ENCODE results near the gene TBC1D14. TPM values are rescaled to one million over a fixed set of nuclear protein-coding genes. Genes with fewer than 3 reads are reported as not detected.
A peak's percentile ranks its signal among the peaks of the same experiment; 100 is the strongest.

TBC1D14 gene
- total RNA-seq, 4 donors from 2014 or later = 42.6 to 56.9 (median 54.0) TPM

DNA sequence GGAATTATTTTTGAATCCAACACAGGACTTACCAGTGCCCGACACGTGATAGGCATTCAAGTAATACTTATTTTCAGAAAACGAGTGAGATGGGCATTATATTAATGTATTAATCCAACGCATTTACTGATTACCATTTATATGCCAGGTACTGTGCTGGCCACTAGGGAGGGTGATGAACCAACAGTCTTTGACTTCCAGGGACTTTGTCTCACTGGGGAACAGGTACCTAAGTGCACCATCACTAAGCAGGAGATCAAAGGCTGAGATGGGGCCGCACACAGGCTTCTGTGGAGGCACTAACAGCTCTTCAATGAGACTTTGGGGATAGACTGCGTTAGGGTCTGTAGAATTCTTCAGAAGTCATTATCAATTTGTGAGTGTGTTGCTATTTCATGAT is 127.8 kb downstream of the TBC1D14 start:
- in situ Hi-C loops (cut with MboI; ENCODE audit: low pct_ligation_motif_present in 1 of 4, low pct_unique_long_range_greater_than_20kb in 1 of 4, low sequenced_read_pairs in 3 of 4) = no loop called here
- Histone ChIP-seq H3K36me3 (peaks cover 0 to 4% (median 0%) of the 10 kb centered on the region in 4 donors), H3K9me3 (no peaks in the 10 kb centered on the region), H3K27ac (no peak overlapping the region), H3K4me3 (no peak overlapping the region), H3K27me3 (no peaks in the 10 kb centered on the region), H3K4me1 (peaks cover 6 to 15% (median 13%) of the 10 kb centered on the region in 4 donors)
- 69 to 82% methylated on average over 4 to 6 of the region's 6 CpGs for WGBS, 2 donors (ENCODE audit: low coverage in 1 of 2)
- no peak for TF ChIP-seq POLR2AphosphoS5 (IDR thresholded peaks at IDR 0.05)
- no peak for TF ChIP-seq POLR2A (IDR thresholded peaks at IDR 0.05)
- TF ChIP-seq, protein P1, sequence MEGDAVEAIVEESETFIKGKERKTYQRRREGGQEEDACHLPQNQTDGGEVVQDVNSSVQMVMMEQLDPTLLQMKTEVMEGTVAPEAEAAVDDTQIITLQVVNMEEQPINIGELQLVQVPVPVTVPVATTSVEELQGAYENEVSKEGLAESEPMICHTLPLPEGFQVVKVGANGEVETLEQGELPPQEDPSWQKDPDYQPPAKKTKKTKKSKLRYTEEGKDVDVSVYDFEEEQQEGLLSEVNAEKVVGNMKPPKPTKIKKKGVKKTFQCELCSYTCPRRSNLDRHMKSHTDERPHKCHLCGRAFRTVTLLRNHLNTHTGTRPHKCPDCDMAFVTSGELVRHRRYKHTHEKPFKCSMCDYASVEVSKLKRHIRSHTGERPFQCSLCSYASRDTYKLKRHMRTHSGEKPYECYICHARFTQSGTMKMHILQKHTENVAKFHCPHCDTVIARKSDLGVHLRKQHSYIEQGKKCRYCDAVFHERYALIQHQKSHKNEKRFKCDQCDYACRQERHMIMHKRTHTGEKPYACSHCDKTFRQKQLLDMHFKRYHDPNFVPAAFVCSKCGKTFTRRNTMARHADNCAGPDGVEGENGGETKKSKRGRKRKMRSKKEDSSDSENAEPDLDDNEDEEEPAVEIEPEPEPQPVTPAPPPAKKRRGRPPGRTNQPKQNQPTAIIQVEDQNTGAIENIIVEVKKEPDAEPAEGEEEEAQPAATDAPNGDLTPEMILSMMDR (IDR thresholded peaks at IDR 0.05) = no peak
- no peak for DNase-seq
- intact Hi-C loops (cut with DNase I; ENCODE audit: low total_unique reads) = loop anchor here (5.0 kb wide), 1 partner anchor 35 kb away; no protein-coding TSS in a partner anchor

DNA sequence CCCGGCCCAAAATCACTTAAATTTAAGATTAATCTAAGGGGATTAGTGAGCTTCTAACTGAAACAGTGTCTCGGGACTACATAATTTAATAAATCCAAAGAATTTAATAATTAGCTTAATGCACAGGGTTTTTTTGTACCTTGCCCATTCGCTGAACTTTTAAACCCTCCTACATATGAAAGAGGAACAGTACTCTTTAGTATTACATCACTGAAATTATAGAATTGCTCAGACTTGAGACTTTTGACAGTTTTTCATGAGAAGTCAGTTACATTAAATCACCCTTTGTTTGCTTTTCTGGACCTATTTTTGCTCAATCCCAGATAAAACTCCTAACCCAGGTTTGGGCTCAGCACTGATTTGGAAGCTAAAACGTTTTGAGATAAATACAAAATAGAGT is 131.1 kb downstream of the TBC1D14 start:
- no peaks in the 10 kb centered on the region for H3K36me3 ChIP-seq
- H3K4me3 ChIP-seq = no peak overlapping the region
- H3K9me3 ChIP-seq = no peaks in the 10 kb centered on the region
- H3K27me3 ChIP-seq = no peaks in the 10 kb centered on the region
- peaks cover 17 to 33% (median 28%) of the 10 kb centered on the region in 4 donors for H3K4me1 ChIP-seq
- in situ Hi-C loops (cut with MboI; ENCODE audit: low pct_ligation_motif_present in 1 of 4, low pct_unique_long_range_greater_than_20kb in 1 of 4, low sequenced_read_pairs in 3 of 4) (no loop called here), intact Hi-C loops (cut with DNase I; ENCODE audit: low total_unique reads) (no loop called here)
- no peak for DNase-seq
- 85 to 91% methylated on average over 4 of the region's 4 CpGs for WGBS, 2 donors (ENCODE audit: low coverage in 1 of 2)
- no peak for TF ChIP-seq POLR2A (IDR thresholded peaks at IDR 0.05)
- TF ChIP-seq, protein P1 (IDR thresholded peaks at IDR 0.05) = no peak
- no peak for TF ChIP-seq EP300 (IDR thresholded peaks at IDR 0.05; ENCODE audit: low read depth)
- no peak for TF ChIP-seq POLR2AphosphoS5 (IDR thresholded peaks at IDR 0.05)
- no peak overlapping the region for H3K27ac ChIP-seq

DNA sequence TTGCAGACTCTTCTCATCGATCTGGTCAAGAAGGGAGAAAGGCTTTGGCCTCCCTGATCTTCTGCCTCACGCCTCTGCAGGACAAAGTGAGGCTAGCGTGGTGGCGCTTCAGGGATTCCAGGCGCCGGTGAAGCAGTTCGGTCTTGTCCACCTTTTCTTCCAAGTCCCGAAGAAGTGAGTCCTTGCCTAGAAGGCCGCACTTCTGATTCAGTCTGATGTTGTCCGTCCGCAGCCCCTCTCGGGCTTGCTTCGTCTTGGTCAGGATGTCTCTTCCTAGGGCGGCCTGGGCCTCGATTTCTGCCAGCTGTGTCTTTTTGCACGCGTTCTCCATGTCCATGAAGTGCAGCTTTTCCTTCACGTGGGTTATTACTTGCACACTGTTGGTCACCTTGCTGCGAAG is 131.6 kb downstream of the TBC1D14 start:
- H3K9me3 ChIP-seq = no peaks in the 10 kb centered on the region
- intact Hi-C loops (cut with DNase I; ENCODE audit: low total_unique reads) (no loop called here), in situ Hi-C loops (cut with MboI; ENCODE audit: low pct_ligation_motif_present in 1 of 4, low pct_unique_long_range_greater_than_20kb in 1 of 4, low sequenced_read_pairs in 3 of 4) (no loop called here)
- peak overlapping the region in 1 of 4 donors; percentile 98 for H3K4me3 ChIP-seq
- H3K4me1 ChIP-seq = peaks cover 20 to 38% (median 33%) of the 10 kb centered on the region in 4 donors
- H3K27ac ChIP-seq = no peak overlapping the region
- no peaks in the 10 kb centered on the region for H3K27me3 ChIP-seq
- TF ChIP-seq, protein P1 (IDR thresholded peaks at IDR 0.05) = no peak
- TF ChIP-seq EP300 (IDR thresholded peaks at IDR 0.05; ENCODE audit: low read depth) = no peak
- no peak for TF ChIP-seq POLR2A (IDR thresholded peaks at IDR 0.05)
- no peak for TF ChIP-seq POLR2AphosphoS5 (IDR thresholded peaks at IDR 0.05)
- no peak for DNase-seq
- 85 to 93% methylated on average over 7 to 19 of the region's 19 CpGs for WGBS, 2 donors (ENCODE audit: low coverage in 1 of 2)
- no peaks in the 10 kb centered on the region for H3K36me3 ChIP-seq

DNA sequence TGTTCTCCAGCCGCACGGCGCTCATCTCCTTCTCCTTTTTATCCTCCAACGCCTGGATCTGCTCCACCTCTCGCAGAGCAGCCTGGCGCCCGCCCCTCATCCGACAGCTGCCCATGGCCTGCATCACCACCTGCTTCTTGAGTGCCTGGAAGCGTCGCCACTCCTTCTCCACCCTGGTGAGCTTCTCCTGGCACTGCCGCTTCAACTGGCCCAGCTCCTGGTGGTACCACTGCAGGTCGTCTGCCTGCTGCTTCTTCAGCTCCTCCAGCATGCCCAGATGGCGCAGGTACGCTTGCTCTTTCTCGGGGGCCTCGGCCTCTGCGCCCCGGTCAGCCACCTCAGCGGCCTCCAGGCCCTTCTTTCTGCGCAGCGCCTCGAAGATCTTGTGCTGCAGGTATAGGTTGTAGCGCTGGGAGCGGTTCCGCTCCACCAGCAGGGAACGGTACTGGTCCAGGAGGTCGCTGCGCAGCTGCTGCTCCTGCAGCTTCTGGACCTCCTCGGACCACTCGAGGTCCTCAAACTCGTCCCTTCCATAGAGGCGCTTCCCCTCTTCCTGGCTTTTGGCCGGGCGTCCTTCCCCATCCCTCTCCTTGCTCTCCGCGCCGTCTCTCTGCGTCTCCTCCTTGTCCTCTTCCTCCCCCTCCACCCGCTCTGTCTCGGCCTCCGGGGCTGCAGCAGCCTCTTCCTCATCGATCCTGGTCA is 132.3 kb downstream of the TBC1D14 start:
- intact Hi-C loops (cut with DNase I; ENCODE audit: low total_unique reads) = no loop called here
- WGBS, 2 donors (ENCODE audit: low coverage in 1 of 2) = 11 to 18% methylated on average over 5 to 42 of the region's 42 CpGs
- H3K4me3 ChIP-seq = peak overlapping the region; percentile 55 to 98 (median 72)
- H3K9me3 ChIP-seq = no peaks in the 10 kb centered on the region
- no peaks in the 10 kb centered on the region for H3K27me3 ChIP-seq
- H3K4me1 ChIP-seq = peaks cover 20 to 43% (median 36%) of the 10 kb centered on the region in 4 donors
- H3K36me3 ChIP-seq = no peaks in the 10 kb centered on the region
- no peak for DNase-seq
- no peak for TF ChIP-seq EP300 (IDR thresholded peaks at IDR 0.05; ENCODE audit: low read depth)
- no peak for TF ChIP-seq POLR2AphosphoS5 (IDR thresholded peaks at IDR 0.05)
- no peak for TF ChIP-seq POLR2A (IDR thresholded peaks at IDR 0.05)
- TF ChIP-seq, protein P1 (IDR thresholded peaks at IDR 0.05) = no peak
- peak overlapping the region; percentile 86 to 89 (median 88) for H3K27ac ChIP-seq
- in situ Hi-C loops (cut with MboI; ENCODE audit: low pct_ligation_motif_present in 1 of 4, low pct_unique_long_range_greater_than_20kb in 1 of 4, low sequenced_read_pairs in 3 of 4) = no loop called here

Data from transverse colon (tissue), 4 donors.